GM19324 (cell line): ENCODE results near the gene ULBP2.
A peak's percentile ranks its signal among the peaks of the same experiment; 100 is the strongest.
"Not testable (repeated sequence)": the region's sequence is repeated elsewhere in the genome, so short reads cannot be mapped to it uniquely, and the experiment has no call there.

Experiments used
- ATAC-seq: cut with Tn5 transposase; IDR thresholded peaks from one replicate; pipeline ENCODE4 v1.9.1; 2021; ENCODE audit warnings: mild to moderate bottlenecking, moderate library complexity; ENCODE audit not compliant: unreplicated experiment, low FRiP score

The ULBP2 gene

GRCh38 chr6:149925253-149925973, 16.4 kb upstream of the ULBP2 start:
- no peak for ATAC-seq

- no peak for ATAC-seq
Observed at GRCh38 chr6:149925974-149926777, 15.6 kb upstream of the ULBP2 start.

GRCh38 chr6:149927025-149927424, 14.8 kb upstream of the ULBP2 start:
- ATAC-seq, result not testable (repeated sequence)

GRCh38 chr6:149929422-149929821, 12.4 kb upstream of the ULBP2 start:
- ATAC-seq, result no peak

GRCh38 chr6:149931501-149931900, 10.3 kb upstream of the ULBP2 start:
- no peak for ATAC-seq

- no peak for ATAC-seq
Observed at GRCh38 chr6:149933036-149933435, 8.8 kb upstream of the ULBP2 start.

DNA sequence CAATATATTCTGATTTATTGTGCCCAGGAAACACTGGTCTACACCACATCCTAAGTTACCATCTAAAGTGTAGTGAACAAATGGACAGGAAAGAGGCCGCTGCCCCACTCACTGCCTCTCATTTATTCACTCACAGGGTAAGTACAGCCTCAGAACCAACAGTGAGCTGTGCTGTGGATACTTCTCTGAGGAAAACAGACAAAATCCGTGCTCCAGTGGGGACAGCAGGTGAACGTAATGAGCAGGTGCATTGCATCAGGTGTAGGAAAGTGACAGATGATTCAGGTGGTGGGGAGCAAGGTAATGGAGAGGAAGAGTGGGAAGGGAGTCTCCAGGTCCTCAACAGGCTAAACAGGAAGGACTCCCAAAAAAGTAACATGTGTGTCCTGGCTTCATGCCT, 8.4 kb upstream of the ULBP2 start:
- no peak for ATAC-seq

GRCh38 chr6:149934249-149935156, 7.3 kb upstream of the ULBP2 start:
- ATAC-seq, result no peak

DNA sequence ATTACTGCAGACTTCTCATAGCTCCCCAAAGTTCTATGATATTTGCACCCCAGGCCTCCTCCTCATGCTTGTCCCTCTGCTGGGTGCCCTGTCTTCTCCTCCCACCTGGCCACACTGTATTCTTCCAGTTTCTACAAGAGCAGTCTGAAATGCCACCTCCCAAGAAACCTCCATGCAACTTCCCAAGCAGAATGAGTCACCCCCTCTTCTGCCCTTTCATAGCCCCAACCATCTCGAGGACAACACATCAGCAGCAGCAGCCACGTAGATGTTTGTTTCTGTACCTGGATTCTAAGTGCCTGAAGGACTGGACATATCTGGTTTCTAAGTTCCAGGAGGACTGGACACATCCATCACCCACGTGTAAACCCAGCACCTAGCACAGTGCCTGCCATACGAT, 6.6 kb upstream of the ULBP2 start:
- no peak for ATAC-seq

- ATAC-seq, result no peak
Observed at GRCh38 chr6:149935668-149936067, 6.1 kb upstream of the ULBP2 start.

- no peak for ATAC-seq
Observed at GRCh38 chr6:149936743-149937142, 5.1 kb upstream of the ULBP2 start.

- not testable (repeated sequence) for ATAC-seq
Observed at GRCh38 chr6:149938013-149938570, 3.7 kb upstream of the ULBP2 start.

- ATAC-seq, result peak; percentile 75
Observed at GRCh38 chr6:149938571-149939355, 3.1 kb upstream of the ULBP2 start.

DNA sequence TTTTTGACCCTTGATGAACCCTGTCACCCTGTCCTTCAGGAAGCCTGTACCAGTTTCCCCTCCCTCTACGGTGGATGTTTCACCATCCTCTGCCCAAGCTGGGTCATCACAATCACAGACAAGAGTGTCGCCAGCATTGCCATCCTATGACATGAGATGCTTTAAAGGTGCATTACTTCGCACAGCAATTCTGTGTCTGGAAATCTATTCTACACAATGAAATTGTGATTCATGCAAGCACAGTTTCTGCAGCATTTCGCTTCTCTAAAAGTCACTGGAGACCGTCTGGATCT, 2.5 kb upstream of the ULBP2 start:
- ATAC-seq, result no peak

DNA sequence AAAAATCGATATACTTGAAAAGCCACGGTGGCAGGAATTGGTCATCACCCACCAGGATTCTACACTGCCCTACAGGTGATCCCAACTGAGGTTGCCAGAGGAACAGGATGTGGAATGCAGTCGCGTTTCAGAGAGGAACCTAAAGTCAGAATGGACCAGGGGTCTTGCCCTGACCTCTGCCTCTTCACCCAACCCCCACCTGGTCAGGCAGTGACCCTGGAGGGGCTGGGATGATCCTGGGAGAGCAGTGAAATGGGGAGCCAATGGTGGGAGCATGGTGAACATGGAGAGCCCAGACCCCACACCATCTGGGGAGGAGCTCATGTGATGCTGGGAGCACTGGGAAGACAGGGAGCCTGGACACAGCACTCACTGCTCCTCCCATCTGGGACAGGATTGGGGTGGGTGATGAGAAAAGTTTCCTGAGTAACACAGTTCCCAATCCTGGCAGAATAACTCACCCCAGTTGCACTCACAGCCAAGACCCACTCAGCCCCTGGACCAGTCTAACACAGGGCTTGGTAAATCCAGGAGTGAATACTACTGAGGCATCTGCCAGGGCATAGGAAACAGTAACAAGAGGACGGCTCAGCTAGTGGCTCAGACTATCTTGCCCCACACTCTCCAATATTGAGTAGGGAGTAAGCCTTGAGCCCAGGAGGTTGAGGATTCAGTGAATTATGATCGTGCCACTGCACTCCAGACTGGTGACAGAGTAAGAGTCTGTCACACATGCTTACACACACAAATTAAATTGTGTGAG, 1.7 kb upstream of the ULBP2 start:
- no peak for ATAC-seq

- no peak for ATAC-seq
Observed at GRCh38 chr6:149940672-149940982, 1.2 kb upstream of the ULBP2 start.

- no peak for ATAC-seq
Observed at GRCh38 chr6:149942461-149942829, 631 bp downstream of the ULBP2 start.

DNA sequence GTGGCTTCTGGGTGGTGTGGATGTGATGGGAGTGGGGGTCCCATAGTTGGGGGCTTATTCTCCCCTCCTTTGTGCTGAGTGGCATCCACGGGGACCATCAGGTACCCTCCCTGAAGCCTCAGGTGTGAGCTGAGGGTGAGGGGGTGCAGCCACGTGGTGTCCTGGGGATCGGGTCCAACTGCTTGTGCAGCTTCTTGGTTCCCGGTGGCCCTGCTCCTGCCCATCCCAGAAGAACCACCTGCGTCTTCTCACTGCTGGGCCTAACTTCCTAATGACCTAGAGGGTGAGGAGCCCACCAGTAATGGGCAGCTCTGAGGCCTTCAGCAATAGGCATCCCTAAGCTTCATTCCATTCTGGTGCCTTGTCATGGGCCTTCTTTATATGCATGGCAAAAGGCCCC, 1.5 kb downstream of the ULBP2 start:
- not testable (repeated sequence) for ATAC-seq

DNA sequence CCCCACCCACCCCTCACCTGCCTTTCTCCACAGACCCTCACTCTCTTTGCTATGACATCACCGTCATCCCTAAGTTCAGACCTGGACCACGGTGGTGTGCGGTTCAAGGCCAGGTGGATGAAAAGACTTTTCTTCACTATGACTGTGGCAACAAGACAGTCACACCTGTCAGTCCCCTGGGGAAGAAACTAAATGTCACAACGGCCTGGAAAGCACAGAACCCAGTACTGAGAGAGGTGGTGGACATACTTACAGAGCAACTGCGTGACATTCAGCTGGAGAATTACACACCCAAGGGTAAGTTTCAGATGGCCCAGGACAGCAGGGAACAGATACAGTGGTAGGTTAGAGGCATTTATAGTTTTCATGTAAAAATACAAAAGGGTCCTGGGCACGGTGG, 3.5 kb downstream of the ULBP2 start:
- ATAC-seq, result not testable (repeated sequence)

DNA sequence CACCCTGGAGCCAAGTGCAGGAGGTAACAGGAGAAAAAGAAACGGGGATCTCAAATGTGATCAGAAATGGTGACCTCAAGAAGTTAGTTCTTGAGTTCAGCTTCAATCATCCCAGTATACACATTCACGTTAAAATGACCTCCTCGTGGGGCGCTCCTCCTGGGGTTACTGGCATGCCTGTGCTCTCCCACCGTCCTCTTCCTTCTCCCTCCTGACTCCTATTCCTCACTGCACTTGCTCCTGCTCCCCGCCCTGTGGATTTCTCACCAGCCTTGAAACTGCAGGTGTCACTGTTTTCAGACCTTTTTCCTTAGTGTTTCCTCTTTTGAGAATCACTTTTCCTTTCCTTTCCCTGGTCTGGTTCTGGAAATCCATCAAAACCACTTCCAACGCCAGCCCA, 4.8 kb downstream of the ULBP2 start:
- not testable (repeated sequence) for ATAC-seq
